HepG2 (cell line): ENCODE results near the gene LDAH. TPM values are rescaled to one million over a fixed set of nuclear protein-coding genes. Genes with fewer than 3 reads are reported as not detected.

Experiments used
- ATF5 ChIP-seq: sonication (generic); formaldehyde crosslinking; IDR thresholded peaks from 2 replicates; pipeline ENCODE4 v1.4.0; 2020; ENCODE audit warnings: mild to moderate bottlenecking, low read depth, missing genetic modification reagents
- ATF7 ChIP-seq, 2 experiments: fragments of 450-650 bp in 1 of 2; sonication (generic) in 1 of 2; formaldehyde crosslinking in 1 of 2; IDR thresholded peaks; 2 replicates each; pipeline versions ENCODE4 v1.4.0 to v1.6.1; 2016 to 2020; ENCODE audit warnings: antibody characterized with exemption in 1 of 2, mild to moderate bottlenecking in 1 of 2, missing genetic modification reagents in 1 of 2
- ATM ChIP-seq: fragments of 450-650 bp; IDR thresholded peaks from 2 replicates; pipeline ENCODE4 v1.7.1; 2017; ENCODE audit warnings: mild to moderate bottlenecking, borderline replicate concordance
- E2F1 ChIP-seq: sonication (generic); formaldehyde crosslinking; IDR thresholded peaks from 2 replicates; pipeline ENCODE4 v1.5.0; 2020; ENCODE audit warnings: missing genetic modification reagents
- FUBP1 ChIP-seq: sonication (generic); formaldehyde crosslinking; IDR thresholded peaks from 2 replicates; pipeline ENCODE4 v1.5.1; 2020; ENCODE audit warnings: missing genetic modification reagents, mild to moderate bottlenecking, borderline replicate concordance
- HOXD1 ChIP-seq: sonication (generic); formaldehyde crosslinking; IDR thresholded peaks from 2 replicates; pipeline ENCODE4 v1.5.0; 2020; ENCODE audit warnings: missing genetic modification reagents
- JUND ChIP-seq: sonication (generic); formaldehyde crosslinking; IDR thresholded peaks from 2 replicates; pipeline ENCODE4 v1.8.0; 2022; ENCODE audit warnings: mild to moderate bottlenecking, missing genetic modification reagents
- LBX2 ChIP-seq: sonication (generic); formaldehyde crosslinking; IDR thresholded peaks from 2 replicates; pipeline ENCODE4 v1.5.0; 2020; ENCODE audit warnings: missing genetic modification reagents, mild to moderate bottlenecking, borderline replicate concordance
- MEF2D ChIP-seq: sonication (generic); formaldehyde crosslinking; IDR thresholded peaks from 2 replicates; pipeline ENCODE4 v1.5.1; 2020; ENCODE audit warnings: mild to moderate bottlenecking, missing genetic modification reagents
- SALL1 ChIP-seq: sonication (generic); formaldehyde crosslinking; IDR thresholded peaks from 2 replicates; pipeline ENCODE4 v1.8.0; 2022; ENCODE audit warnings: mild to moderate bottlenecking, missing genetic modification reagents
- SIN3A ChIP-seq: IDR thresholded peaks from 2 replicates; pipeline ENCODE4 v1.6.1; 2011; ENCODE audit warnings: low read depth, mild to moderate bottlenecking, control low read depth, low read length, borderline replicate concordance
- TCF12 ChIP-seq, 2 experiments: fragments of 450-650 bp in 1 of 2; sonication (generic) in 1 of 2; formaldehyde crosslinking in 1 of 2; IDR thresholded peaks; 2 replicates each; pipeline versions ENCODE4 v1.6.1 to v1.8.0; 2017 to 2022; ENCODE audit warnings: antibody characterized with exemption in 1 of 2, mild to moderate bottlenecking in 1 of 2, missing genetic modification reagents in 1 of 2, moderate library complexity in 1 of 2
- ZNF318 ChIP-seq: sonication (generic); formaldehyde crosslinking; IDR thresholded peaks from 2 replicates; pipeline ENCODE4 v1.4.0; 2020; ENCODE audit warnings: mild to moderate bottlenecking, missing genetic modification reagents
- ZNF335 ChIP-seq: sonication (generic); formaldehyde crosslinking; IDR thresholded peaks from 2 replicates; pipeline ENCODE4 v1.4.0; 2020; ENCODE audit warnings: missing genetic modification reagents
- ZNF501 ChIP-seq: sonication (generic); formaldehyde crosslinking; IDR thresholded peaks from 2 replicates; pipeline ENCODE4 v1.5.1; 2020; ENCODE audit warnings: mild to moderate bottlenecking, moderate library complexity, missing genetic modification reagents
- ZNF776 ChIP-seq: sonication (generic); formaldehyde crosslinking; IDR thresholded peaks from 2 replicates; pipeline ENCODE4 v1.4.0; 2020; ENCODE audit warnings: mild to moderate bottlenecking, missing genetic modification reagents
- polyA plus RNA-seq, 8 experiments: library from polyadenylated mRNA; depleted of rRNA in 3 of 8; stranded (reverse) in 7 of 8; unstranded in 1 of 8; fragments of >200 nt; fragmentation: Illumina TruSeq in 4 of 8; extraction: Trizol in 4 of 8; gene quantifications; 2 replicates each; pipeline versions ENCODE4 v1.2.1 to v1.2.3, GENCODE V29; 2011 to 2016; ENCODE audit warnings: low read depth in 4 of 8, missing spikeins in 1 of 8, mixed read lengths in 1 of 8; ENCODE audit not compliant: insufficient read depth in 1 of 8
- total RNA-seq, 5 experiments: library from RNA; depleted of rRNA; stranded (reverse); fragments of >200 nt; fragmentation: Illumina TruSeq; extraction: Trizol; gene quantifications; 2 replicates each; pipeline ENCODE4 v1.2.3, GENCODE V29; 2016; ENCODE audit warnings: low read depth in 1 of 5

Gene LDAH
- total and polyA plus RNA-seq, 2 of the 13 experiments (the other 11 are each of a cell fraction or from before 2014, with no cell fraction given) = 28.8 to 46.2 TPM

- TF ChIP-seq ATM (no peak), ZNF501 (CRISPR knock-in tag) (peak; percentile 71), TCF12 (IDR thresholded peaks at IDR 0.05) (no peak), TCF12 (CRISPR knock-in tag; IDR thresholded peaks at IDR 0.05) (peak; percentile 88; the same call in 1 of the 2 replicates), ATF7 (IDR thresholded peaks at IDR 0.05) (peak; percentile 50; the same call in 1 of the 2 replicates), ATF7 (CRISPR knock-in tag; IDR thresholded peaks at IDR 0.05) (peak; percentile 90; the same call in 1 of the 2 replicates), ATF5 (CRISPR knock-in tag) (no peak), SIN3A (peak; percentile 71; the same call in 1 of the 2 replicates), JUND (CRISPR knock-in tag) (peak; percentile 29; the same call in 1 of the 2 replicates), ZNF335 (CRISPR knock-in tag) (peak; percentile 66; the same call in 1 of the 2 replicates), MEF2D (CRISPR knock-in tag) (peak; percentile 91), ZNF318 (no peak), E2F1 (CRISPR knock-in tag) (no peak), LBX2 (CRISPR knock-in tag) (no peak), HOXD1 (CRISPR knock-in tag) (no peak), ZNF776 (no peak), SALL1 (CRISPR knock-in tag) (peak; percentile 97), FUBP1 (no peak)
These were observed 94.7 kb downstream of the LDAH start (continued) for GRCh38 chr2:20728114-20728758.
